NCI-H1436 (cell line): ENCODE measurements around the gene TRAPPC3.
A peak's percentile ranks its signal among the peaks of the same experiment; 100 is the strongest.
"Not testable (repeated sequence)": the region's sequence is repeated elsewhere in the genome, so short reads cannot be mapped to it uniquely, and the experiment has no call there.

Experiments
- DNase-seq: peaks from one replicate; lab custom pipeline; 2025; lab: John Stamatoyannopoulos, UW

The TRAPPC3 gene

DNA sequence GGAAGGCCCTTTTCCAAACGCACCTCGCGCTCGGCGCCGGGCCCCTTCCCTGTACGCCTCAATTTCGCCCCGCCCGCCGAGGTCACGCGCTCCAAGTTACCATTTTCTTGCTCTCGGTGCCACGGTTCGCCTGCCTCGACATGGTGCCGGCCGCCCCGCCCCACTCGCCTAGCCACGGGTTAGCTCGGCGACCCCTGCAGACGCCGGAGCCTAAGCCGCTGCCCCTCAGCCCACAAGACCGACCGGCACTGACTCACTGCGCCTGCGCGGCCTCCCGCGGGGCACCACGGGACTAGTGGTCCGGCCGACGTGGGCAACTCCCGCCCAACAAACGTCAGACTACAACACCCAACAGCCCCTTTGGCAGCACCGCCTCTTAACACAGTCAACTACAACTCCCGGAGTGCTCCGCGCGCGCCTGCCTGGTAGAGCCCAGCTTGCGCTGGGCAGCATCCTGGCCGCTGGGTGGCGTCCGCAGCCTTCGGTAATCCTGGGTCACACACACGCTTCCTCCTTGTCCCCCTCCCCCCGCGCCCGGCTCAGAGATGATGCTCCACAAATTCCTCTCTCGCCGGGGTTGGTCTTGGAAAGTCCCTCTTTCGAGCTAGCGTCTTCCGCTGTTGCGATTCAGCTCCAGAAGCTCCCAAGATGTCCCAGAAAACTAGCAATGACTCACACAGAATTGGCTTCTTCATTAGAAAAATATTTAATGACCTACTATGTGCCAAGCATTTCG, at the start of gene TRAPPC3:
TSS of gene TRAPPC3 (minus strand) at position 250 of the 736 bp plus-strand sequence. CDS start at position 142, 108 bp downstream.
- DNase-seq: peak; percentile 99

DNA sequence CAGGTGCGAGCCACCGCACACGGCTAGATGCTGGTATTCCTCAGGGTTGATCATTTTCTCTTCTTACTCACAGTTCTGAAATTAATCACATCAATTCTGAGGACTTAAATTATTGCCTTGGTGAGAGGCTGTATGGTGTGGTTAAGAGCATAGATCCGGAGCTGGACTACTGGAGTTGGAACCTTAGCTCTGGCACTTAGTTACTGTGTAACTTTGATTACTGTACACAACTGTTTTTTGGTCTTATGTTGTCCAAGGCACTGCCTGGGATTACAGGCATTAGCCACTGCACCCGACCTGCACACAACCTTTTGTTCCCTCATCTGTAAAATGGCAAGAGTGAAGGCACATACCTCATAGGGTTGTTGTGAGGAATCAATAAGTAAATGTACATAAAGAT, 49.4 kb upstream of the TRAPPC3 start:
- DNase-seq: no peak

DNA sequence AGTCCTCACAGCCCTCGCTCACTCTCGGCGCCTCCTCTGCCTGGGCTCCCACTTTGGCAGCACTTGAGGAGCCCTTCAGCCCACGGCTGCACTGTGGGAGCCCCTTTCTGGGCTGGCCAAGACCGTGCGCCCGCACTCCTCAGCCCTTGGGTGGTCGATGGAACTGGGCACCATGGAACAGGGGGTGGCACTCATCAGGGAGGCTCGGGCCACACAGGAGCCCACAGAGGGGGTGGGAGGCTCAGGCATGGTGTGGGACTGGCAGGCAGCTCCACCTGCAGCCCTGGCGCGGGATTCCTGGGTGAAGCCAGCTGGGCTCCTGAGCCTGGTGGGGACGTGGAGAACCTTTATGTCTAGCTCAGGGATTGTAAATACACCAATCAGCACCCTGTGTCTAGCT, 47.5 kb upstream of the TRAPPC3 start:
- not testable (repeated sequence) for DNase-seq

DNA sequence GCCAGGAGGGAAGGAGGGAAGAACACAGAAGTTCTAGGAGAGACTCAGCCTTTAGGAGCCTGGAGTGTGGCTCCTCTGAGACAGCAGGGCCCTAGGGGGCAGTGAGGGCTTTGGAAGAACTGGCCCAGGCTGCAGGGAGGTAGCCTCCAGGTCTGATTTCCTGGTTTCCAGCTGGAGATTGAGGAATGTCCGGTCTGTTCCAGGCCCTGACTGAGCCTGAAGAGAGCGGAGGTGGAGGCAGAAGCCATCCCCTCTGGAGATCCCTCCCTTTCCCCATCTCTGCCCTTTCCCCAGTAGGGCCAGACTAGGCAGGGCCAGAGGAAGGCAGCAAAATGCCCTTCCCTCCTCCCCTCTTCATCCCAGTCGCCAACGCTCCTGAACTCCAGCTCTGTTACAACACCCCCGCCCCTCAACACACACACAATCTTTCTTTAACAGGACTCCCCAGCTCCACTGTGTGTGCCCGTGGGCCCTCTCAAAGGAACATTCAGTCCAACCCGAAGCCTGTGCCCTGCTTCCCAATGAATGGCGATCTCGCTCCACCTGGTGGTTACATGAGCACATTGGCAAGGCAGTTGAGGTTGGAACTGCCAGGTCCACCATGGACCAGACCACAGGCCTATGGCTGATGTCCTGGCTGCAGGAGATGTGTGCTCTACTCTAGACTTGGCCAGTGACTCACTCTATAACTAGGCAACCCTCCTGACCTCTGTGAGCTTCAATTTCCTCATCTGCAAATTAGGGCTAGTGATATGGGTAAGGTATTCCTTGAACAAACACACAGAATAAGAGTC, 38.7 kb upstream of the TRAPPC3 start:
- DNase-seq: peak; percentile 81

DNA sequence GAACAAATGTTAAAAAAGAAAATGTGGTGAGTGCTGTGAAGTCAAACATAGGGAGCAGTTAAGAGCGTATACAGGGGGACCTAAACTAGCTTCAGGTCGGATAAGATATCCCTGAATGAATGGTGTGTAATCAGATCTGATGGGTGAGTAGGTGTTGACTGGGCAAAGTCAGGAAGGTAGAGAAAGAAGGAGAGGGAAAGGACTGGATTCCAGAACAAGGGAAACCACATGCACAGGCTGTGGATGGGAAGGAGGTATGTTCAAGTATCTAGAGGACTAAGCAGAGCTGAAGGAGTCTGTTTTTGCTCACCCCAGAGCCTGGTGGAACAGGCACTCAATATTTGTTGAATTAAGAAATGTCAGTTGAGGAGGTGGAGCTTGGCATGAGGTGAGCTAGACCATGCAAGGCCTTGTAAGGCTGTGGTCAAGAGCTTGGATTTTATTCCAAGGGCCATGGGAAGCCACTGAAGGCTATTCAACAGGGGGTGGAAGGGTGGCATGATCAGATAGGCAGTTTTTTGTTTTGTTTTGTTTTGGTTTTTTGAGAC, 34.1 kb upstream of the TRAPPC3 start:
- no peak for DNase-seq

DNA sequence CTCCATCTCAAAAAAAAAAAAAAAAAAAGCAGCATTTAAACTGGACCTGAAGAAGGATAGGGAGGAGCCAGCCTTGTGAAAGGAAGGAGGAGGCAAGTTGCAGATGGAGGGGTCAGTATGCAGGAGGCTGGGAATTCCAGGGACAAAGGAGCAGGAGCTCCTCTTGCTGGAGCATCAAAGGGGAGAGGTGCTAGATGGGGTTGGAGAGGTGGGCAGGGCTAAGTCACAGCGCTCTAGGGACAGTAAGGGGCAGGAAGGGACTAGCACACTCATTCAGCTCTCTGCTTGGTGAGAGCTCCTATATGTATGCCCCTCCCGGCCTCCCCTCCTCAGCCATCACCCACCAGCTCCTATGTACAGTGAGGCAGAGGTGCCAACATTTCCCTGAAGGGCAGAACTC, 33.4 kb upstream of the TRAPPC3 start:
- peak; percentile 59 for DNase-seq

DNA sequence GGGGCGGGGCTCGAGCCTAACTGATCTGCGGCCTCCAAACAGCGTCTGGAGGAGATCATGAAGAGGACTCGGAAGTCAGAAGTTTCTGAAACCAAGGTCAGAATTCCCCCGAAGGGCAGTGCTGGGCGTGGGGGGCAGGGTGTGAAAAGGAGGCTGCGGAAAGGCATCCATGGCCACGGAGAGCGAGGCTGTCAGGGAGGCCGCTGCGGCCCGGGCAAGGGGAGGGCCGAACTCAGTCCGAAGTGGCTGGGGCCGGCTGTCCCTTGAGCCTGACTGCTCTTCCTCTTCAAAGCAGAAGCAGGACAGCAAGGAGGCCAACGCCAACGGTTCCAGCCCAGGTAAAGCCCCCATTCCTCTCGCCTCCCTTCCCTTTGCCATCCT, 29.9 kb upstream of the TRAPPC3 start:
- no peak for DNase-seq

DNA sequence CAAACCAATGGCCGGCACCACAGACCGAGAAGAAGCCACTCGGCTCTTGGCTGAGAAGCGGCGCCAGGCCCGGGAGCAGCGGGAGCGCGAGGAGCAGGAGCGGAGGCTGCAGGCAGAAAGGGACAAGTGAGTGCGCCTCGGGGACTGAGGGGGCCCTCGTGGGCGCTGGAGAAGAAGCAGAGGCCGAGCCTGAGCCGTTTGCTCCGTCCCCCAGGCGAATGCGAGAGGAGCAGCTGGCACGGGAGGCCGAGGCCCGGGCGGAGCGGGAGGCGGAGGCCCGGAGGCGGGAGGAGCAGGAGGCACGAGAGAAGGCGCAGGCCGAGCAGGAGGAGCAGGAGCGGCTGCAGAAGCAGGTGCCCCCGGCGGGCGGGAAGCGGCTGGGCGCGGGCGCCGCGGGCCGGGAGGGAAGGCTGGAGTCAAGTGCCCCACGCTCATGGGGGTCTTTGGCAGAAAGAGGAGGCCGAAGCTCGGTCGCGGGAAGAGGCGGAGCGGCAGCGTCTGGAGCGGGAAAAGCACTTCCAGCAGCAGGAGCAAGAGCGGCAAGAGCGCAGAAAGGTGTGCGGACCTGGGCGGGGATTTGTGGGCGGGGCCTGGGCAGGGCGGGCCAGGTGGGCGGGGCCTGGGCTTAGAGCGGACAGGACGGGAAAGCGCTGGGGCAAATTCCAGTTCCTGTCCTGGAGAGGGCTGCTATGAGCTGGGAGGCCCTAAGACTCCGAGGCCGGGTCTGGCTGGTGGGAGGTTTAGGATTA, 29.4 kb upstream of the TRAPPC3 start:
- no peak for DNase-seq

DNA sequence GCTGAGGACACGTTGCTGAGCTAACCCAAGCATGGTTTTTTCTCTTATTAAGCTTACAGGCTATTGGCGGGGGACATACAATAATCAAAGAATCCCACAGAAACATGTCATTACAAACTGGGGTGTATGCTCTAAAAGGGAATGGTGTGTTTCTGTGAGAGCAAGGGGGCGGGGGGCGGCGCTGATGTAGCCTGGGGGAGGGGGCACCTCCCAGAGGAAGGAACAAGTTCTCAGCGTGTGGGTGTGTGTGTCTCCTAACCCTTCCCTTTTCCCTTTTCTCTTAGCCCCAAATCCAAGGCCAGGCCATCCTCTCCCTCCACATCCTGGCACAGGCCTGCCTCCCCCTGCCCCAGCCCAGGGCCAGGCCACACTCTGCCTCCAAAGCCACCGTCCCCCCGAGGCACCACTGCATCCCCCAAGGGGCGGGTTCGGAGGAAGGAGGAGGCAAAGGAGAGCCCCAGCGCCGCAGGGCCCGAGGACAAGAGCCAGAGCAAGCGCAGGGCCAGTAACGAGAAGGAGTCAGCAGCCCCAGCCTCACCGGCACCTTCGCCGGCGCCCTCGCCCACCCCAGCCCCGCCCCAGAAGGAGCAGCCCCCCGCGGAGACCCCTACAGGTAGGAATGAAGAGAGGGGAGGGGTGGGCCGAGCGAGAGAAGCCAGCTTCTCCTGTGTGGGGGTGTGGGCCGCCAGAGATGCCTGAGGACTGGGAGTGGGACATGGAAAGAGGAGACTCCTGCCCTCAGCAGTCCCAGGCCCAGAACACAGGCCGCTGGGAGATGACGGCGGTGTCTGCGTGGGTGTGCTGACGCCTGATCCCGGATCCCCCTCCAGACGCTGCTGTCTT, 28.5 kb upstream of the TRAPPC3 start:
- no peak for DNase-seq

DNA sequence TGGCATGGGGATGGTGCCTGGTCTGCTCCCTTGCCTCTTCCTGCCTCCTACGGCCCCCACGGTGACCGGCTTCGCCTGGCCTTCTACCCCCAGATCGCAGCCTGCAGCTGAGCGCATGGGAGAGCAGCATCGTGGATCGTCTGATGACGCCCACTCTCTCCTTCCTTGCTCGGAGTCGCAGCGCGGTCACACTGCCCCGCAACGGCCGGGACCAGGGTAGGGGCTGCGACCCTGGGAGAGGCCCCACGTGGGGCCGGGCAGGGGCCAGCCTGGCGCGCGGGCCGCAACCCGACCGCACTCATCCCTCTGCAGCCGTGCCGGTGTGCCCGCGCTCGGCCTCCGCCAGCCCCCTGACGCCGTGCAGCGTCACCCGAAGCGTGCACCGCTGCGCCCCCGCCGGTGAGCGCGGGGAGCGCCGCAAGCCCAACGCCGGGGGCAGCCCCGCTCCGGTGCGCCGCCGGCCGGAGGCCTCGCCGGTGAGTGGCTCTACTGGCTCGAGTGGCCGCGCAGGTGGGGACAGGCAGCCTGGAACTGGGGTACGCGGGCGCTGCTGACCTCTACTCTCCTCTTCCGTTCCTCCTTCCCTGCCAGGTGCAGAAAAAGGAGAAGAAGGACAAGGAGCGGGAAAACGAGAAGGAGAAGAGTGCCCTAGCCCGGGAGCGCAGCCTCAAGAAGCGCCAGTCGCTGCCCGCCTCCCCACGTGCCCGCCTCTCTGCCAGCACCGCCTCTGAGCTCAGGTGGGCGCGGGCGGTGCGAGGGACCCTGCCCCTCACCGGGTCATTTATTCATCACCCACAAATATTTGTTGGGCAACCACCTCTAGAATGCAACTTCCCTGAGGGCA, 27.0 kb upstream of the TRAPPC3 start:
- DNase-seq: no peak

DNA sequence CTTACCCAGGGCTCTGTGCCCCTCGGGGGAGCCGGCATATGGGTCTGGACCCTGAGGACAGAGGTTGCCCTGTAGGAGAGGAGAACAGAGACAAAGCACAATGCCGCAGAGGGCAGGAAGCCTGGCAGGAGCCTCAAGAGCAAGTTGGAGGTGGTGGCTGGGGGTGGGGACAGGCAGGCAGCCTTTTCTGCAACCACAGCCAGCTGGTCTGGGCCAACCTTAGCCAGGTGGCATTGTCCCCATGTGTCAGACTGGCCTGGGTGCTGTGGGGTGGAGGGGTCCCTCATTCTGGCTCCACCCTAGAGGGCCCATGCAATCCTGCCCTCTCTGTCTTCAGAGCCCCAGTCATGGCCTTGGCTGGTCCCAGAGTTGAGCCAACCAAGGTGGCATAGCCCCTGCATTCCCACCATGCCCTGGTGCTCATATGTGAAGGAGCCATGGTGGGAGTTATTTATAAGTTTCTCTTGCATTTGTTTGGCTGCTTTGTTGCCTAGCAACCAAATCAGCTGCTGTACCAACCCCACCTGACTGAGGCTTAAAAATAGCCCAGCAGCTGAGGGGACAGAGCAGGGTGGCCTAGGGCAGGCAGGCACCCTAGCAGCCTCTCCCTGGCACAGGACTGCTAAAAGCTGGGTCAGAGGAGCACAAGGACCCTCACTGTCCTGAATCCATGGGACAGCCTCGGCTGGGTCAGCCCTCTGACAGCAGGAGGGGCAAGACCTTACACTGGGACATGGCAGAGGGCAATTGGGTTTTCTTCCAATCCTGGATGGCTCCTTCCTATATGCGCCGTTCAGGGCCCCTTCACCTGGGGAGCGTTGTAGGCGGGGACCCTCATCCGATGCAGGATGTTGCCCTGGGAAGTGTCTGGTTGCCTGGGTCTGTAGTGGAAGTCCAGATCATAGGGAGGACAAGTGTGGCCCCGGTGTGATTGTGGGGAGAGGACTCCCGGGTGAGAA, 26.1 kb upstream of the TRAPPC3 start:
- no peak for DNase-seq

DNA sequence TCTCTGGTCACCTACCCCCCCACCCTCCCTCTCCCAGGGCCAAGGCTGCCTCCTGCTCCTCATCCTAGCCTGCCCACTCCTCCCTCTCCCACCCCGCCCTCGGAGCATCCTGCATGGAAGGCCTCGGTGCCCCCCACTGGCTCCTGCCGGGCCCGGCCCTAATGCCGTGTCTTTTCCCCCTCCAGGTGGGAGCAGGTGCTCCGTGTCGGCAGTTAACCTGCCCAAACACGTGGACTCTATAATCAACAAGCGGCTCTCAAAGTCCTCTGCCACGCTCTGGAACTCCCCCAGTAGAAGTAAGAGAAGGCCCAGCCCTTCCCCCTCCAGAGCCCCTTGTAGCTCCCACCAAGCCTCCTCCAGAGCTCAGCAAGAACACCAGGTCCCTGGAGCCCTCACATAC, 25.4 kb upstream of the TRAPPC3 start:
- DNase-seq: no peak

DNA sequence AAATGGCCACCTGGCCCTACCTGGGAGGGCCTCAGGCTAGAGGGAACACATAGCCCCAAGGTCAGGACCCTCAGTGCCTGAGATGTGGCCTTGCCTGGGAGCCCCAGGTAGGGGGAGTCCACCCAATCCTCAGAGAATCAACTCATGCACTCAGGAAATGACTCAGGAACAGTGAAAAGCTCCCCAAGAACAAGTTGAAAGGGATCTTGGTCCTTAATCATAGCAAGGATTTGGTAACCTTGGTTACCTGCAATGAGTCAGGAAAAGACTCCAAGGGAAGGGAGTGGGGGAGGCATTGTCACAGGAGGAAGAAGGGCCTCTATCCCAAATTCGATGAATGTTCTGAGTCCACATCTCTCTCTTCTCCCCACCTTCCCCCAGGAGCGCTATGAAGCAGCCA, 23.7 kb upstream of the TRAPPC3 start:
- DNase-seq: no peak

DNA sequence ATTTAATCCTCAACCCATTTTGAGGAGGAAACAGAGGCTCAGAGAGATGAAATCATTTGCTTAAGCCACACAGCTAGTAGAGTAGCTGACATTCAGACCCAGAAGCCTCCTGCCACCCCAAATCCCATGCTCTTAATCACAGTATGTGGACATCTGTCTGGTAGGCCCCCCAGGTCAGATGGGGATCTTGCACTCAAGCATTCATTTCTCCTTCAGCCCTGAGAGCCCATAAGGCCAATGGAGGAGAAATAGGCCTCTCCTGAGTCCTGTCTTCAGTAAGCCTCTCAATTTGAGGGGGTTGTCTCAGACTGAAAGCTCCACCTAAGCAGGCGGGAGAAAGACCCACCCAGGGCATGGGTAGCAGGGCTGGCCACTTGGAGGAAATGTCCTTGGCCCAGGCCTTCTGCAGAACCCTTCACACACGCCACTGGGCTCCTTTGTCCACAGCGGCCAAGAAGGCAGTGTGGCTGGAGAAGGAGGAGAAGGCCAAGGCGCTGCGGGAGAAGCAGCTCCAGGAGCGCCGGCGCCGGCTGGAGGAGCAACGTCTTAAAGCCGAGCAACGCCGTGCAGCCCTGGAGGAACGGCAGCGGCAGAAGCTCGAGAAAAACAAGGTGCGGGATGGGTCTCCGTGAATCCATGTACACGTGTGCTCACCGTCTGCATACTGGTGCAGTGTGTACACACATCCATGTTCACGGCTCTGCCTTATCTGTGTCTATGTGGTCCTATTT, 22.9 kb upstream of the TRAPPC3 start:
- DNase-seq: no peak

DNA sequence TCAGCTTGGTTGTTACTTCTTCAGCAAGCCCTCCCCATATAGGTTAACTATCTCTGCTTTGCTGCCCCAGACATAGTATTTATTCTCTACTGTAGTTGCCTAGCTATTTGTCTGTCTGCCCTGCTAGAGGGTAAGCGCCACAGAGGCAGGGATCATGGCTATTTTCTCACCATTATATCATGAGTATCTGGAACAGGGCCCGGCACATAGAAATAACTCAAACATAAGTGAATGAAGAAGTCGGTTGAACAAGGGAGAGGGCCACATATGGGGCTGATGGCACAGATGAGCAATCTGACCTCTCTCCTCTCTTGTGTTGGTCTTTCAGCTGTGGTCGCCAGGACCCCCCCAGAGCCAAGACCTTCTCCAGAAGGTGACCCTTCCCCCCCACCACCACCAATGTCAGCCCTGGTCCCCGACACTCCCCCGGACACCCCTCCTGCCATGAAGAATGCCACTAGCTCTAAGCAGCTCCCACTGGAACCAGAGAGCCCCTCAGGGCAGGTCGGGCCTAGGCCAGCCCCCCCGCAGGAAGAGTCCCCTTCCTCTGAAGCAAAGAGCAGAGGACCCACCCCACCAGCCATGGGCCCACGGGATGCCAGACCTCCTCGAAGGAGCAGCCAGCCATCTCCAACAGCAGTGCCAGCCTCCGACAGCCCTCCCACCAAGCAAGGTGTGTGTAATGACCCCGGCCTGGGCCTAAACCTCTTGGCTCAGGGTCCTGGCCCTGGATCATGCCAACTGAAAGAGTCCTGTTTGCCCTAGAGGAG, 21.5 kb upstream of the TRAPPC3 start:
- no peak for DNase-seq

DNA sequence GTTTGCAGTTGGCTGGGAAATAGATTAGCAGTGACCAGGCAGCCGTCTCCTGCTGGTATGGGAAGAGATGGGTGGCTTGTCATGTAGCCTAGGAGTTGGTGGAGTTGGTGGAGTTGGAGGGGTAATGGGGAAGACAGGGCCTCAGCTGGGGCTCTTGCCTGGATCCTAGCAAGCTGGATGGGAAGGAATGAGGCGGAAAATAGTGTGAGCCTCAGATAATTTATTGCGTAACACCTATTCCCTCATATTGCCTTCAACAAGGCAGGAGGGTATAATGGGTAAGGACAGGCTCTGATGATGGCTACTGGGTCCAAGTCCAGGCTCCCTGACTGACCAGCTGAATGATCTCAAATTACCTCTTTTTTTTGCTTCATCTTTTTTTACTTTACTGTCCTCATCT, 19.2 kb upstream of the TRAPPC3 start:
- DNase-seq: no peak

DNA sequence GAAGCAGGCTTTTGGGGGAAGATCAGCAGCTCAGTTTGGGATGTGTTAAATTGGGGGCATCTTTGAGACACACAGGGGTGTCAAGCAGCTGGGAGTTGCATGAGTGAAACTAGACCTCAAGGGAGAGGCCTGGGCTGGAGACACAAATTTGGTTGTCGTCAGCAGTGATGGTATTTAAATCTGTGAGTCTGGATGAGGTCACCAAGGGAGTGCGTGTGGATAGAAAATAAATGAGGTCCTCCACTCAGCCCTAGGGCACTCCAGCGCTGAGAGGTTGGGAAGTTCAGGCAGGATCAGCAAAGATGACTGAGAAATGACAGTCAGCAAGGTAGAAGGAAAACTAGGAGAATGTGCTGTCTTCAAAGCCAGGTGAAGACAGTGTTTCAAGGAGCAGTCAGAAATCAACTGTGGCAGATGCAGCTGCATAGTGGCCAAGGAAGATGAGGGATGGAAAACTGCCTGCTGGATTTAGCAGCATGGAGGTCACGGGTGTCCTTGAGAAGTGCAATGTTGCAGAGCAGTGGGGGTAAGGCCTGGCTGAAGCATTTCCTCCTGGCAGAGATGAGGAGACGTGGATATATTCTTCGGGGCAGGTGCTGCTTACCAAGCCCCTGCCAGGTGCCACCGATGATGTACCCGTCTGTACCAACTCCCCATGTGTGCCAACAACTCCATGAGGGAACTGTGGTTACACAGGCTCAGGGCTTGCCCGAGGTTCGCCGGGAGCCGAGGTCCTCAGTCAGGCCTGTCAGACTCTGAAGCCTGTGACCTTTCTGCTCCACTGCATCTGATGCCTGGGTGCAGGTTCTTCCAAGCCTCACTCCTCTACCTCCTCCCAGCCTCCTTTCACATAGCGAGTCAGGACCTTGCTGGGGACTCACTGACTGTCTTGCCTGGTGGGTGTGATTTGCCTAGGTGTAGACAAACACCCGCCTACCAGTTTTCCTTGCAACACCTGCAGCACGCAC, 17.9 kb upstream of the TRAPPC3 start:
- no peak for DNase-seq
